Cerebellar cortex (tissue), 1 donor: Measurements from ENCODE around the gene PAGR1.
"Not testable (repeated sequence)": the region's sequence is repeated elsewhere in the genome, so short reads cannot be mapped to it uniquely, and the experiment has no call there.

Experiments used
- DNase-seq: peaks from one replicate; pipeline ENCODE4 v3.0.0-alpha.2; 2015; ENCODE audit warnings: low spot score

PAGR1 gene

GRCh38 chr16:29815793-29816693, at the start of gene PAGR1:
Gene PAGR1, plus strand, starts transcription at chr16:29816152. Its CDS starts 374 bp downstream, at chr16:29816526.
- DNase-seq: peak; percentile 99

DNA sequence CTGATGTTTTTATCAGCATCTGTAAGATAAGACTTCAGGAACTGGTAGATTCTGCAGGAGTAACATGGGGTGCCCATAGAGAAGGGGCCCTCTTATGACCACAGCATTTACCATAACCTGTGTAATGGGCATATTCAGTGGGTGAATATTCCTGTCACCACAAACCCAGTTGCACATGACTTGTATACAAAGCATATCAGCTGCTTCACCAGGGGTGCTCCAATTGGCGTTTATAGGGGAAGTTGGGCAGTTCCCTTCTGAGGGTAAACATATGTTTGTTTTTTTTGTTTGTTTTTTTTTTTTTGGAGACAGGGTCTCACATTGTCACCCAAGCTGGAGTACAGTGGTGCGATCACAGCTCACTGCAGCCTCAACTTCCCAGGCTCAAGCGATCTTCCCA, 49.4 kb upstream of the PAGR1 start:
- no peak for DNase-seq

DNA sequence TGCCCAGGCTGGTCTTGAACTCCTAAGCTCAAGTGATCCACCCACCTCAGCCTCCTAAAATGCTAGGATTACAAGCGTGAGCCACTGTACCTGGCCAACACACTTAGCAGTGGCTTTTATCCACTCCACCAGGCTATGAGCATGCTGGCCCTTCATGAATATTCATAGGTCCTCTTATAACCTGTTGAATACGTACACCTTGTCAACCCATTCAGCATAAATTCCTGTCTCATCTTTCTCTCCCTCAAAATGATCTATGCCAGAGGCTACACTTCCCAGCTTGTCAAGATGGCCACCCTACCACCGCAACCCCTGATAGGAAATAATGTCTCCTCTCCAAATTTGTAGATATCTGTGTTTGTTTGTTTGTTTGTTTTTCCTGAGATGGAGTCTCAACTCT, 48.9 kb upstream of the PAGR1 start:
- no peak for DNase-seq

GRCh38 chr16:29769507-29769906, 46.4 kb upstream of the PAGR1 start:
- DNase-seq: no peak

- DNase-seq: no peak
These were observed 45.6 kb upstream of the PAGR1 start for GRCh38 chr16:29770250-29770929.

- not testable (repeated sequence) for DNase-seq
These were observed 43.6 kb upstream of the PAGR1 start for GRCh38 chr16:29772330-29772729.

DNA sequence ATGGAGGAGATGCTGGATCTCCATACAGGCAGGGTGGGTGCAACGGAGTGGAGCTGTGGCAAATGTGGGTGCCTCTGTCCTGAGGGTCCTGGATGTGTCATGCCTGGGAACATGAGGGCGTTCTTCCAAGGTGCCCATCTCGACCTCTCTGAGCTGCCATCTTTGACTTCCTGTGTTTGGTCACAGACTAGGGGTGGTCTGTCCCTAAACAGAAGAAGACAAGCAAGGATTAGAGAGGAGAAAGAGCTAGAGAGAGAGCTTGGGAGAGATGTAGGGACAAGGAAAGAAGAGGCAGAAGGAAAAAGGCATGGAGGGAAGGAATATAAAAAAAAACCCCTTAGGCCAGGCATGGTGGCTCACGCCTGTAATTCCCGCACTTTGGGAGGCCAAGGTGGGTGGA, 41.2 kb upstream of the PAGR1 start:
- DNase-seq: no peak

DNA sequence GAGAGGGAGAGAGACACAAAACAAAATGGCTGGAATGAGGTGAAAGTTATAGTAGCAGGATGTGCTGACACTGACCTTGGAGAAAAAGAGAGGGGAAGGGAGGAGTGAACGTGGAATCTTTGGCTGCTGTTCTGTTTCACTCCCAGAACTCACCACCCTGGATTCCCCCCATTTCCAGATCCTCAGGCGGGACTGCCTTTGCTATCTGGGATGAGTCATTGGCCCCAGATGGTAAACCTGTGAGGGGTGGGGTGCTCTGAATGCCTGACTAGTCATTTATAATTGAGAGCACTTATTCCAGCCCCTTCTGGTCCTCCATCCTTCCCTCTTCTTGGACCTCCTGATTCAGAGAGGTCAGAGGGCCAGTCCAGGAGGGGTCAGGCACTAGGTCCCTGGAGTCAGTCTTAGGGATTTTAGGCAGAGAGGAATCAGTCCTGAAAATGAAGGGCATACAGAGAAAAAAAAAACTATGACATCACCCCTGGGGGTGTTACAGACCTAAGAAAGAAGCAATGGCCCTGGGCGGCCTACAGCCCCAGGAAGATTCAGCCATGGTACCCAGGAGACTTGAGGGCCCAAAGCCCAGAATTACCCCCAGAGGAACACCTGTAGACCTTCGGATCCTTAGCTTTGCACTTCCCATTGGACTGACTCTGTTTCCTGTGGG, 40.1 kb upstream of the PAGR1 start:
- no peak for DNase-seq

DNA sequence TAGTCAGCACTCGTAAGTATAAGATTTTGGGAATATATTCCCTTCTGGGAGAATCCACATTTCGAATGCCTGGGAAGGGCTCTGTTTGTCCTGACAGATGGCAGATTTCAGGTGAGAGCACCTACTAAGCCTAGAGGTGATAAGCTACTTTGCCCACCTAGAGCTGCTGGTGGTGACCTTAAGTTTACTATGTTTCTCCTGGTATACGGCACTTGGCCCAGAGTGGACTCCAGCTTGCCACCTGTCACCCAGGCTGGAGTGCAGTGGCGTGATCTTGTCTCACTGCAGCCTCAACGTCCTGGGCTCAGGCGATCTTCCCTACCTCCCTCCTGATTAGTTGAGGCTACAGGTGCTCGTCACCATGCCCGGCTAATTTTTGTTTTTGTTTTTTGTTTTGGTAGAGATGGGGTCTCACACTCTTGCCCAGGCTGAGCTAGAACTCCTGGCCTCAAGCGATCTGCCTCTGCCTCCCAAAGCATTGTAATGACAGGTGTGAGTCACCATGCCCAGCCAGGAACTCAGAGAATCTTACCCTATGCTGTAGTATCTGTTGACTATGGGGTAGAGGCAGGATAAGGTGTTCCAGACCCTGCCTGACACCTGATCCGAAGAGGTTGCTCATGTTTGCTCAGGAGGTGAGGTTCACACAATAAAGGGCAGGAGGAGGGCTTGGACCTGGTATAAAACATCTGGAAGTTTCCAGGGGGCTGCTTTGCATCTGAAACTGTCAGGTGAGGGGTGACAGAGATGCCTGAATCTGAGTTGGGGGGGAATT, 38.2 kb upstream of the PAGR1 start, which contains the start of gene ZG16:
Gene ZG16 (plus strand): TSS at position 681 of the 775 bp plus-strand sequence. CDS start 1,011 bp downstream, outside the sequence.
- no peak for DNase-seq

GRCh38 chr16:29779474-29779873, 36.5 kb upstream of the PAGR1 start:
- no peak for DNase-seq

DNA sequence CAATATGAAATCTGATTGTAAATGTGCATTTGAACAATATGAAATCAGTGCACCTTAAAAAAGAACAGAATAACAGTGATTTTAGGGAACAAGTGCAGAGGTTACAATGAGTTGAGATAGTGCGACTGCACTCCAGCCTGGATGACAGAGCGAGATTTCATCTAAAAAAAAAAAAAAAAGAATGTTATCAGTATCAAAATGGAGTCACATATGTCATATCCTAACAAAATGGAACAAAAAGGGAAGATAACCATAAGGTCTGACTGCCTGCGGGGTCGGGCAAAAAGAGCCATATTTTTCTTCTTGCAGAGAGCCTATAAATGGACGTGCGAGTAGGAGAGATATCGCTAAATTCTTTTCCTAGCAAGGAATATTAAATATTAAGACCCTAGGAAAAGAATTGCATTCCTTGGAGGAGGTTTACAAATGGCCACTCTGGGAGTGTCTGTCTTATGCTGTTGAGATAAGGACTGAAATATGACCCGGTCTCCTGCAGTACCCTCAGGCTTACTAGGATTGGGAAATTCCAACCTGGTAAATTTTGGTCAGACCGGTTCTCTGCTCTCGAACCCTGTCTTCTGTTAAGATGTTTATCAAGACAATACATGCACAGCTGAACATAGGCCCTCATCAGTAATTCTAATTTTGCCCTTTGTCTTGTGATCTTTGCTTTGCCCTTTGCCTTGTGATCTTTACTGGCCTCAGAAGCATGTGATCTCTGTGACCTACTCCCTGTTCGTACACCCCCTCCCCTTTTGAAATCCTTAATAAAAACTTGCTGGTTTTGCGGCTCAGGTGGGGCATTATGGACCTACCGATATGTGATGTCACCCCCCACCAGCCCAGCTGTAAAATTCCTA, 32.6 kb upstream of the PAGR1 start:
- DNase-seq: not testable (repeated sequence)

- DNase-seq: no peak
These were observed 31.8 kb upstream of the PAGR1 start for GRCh38 chr16:29784157-29784556.

DNA sequence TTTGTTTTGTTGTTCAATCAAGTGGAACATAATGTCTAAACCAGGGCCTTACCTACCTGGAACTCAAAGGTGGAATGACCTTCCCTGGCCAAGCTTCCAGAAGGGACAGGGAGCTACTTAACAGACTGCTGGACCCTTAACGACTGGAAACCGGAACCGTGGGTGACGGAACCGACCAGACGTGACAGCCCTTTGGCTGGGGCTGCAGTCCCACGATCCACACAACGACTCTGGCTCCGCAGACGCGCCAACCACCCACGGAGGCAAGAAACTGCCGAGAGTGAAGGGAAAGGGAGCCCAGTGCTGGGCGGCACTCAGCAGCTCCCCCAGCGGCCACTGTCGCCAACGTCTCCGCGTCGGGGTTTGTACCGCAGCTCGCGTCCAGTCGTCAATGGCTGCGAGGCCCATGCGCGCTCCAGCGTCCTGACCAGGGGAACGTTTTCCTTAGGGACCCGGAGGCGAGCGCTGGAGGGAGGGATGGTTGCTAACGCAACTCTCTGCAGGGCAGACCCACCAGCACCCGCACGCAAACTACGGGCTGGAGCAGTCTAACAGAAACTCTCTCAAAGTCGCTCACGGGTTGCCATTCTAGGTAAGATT, 31.0 kb upstream of the PAGR1 start:
- DNase-seq: peak; percentile 65

- DNase-seq: not testable (repeated sequence)
These were observed 28.8 kb upstream of the PAGR1 start for GRCh38 chr16:29787155-29787554.

- DNase-seq: no peak
These were observed 26.2 kb upstream of the PAGR1 start for GRCh38 chr16:29789775-29790182.

DNA sequence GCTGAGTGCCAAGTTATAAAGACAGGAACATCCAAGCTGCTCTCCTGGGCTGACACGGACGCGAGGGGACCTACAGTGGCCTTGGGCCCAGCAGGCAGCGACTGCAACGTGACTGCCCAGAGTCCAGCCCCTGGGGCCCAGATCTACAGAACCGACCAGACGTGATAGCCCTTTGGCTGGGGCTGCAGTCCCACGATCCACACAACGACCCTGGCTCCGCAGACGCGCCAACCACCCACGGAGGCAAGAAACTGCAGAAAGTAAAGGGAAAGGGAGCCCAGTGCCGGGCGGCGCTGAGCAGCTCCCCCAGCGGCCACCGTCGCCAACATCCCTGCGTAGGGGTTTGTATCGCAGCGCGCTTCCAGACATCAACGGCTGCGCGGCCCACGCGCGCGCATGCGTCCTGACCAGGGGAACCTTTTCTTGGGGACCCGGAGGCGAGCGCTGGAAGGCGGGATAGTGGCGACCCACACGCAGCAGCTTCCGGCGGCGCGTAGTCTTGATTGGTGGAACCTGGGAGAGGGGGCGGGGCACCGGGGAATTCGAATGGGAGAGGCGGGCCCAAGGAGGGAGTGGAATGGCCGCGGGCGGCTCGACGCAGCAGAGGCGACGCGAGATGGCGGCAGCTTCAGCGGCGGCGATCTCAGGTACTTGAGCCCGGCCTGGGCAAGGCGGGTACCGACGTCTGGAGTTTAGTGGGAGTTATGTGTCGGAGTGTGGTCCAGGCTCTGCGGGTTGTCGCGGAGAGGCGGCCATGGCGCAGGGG, 25.6 kb upstream of the PAGR1 start, which contains the start of gene KIF22:
Gene KIF22 (plus strand): TSS at position 569 of the 766 bp plus-strand sequence. CDS start 9 bp downstream, at position 578.
- DNase-seq: peak; percentile 98

GRCh38 chr16:29790949-29791844, 24.8 kb upstream of the PAGR1 start:
- DNase-seq: no peak
